Fibroblast of lung (primary cell): ENCODE results near the gene ATG4D. TPM values are rescaled to one million over a fixed set of nuclear protein-coding genes. Genes with fewer than 3 reads are reported as not detected.

Experiments
- DNase-seq, 2 donors: peaks; one replicate each; pipeline versions ENCODE4 v3.0.0 to v3.0.0-alpha.2; 2010; ENCODE audit warnings: low read depth in 2 of 2
- H2AFZ ChIP-seq: 2 replicates; pipeline ENCODE4 v1.5.1; 2012; ENCODE audit warnings: low read length, control low read depth, inconsistent platforms
- H3K27ac ChIP-seq: 2 replicates; pipeline ENCODE4 v1.5.1; 2011; ENCODE audit warnings: low read length, control low read depth; ENCODE audit not compliant: insufficient read depth
- H3K27me3 ChIP-seq: 2 replicates; pipeline ENCODE4 v1.5.1; 2011; ENCODE audit warnings: mild to moderate bottlenecking, low read length; ENCODE audit not compliant: control insufficient read depth, insufficient read depth
- H3K36me3 ChIP-seq: 2 replicates; pipeline ENCODE4 v1.5.1; 2011; ENCODE audit warnings: low read length; ENCODE audit not compliant: control insufficient read depth, insufficient read depth
- H3K4me1 ChIP-seq: 2 replicates; pipeline ENCODE4 v1.5.1; 2011; ENCODE audit warnings: low read length; ENCODE audit not compliant: control insufficient read depth, insufficient read depth; ENCODE audit errors: extremely low read depth
- H3K4me2 ChIP-seq: 2 replicates; pipeline ENCODE4 v1.5.1; 2011; ENCODE audit warnings: low read length, control low read depth; ENCODE audit not compliant: insufficient read depth; ENCODE audit errors: extremely low read depth
- H3K4me3 ChIP-seq, 4 experiments: fragments of 200-600 bp in 1 of 4; sonication (generic) in 1 of 4; replicated peaks in 1 of 4; 2 replicates each; pipeline ENCODE4 v1.5.1; 2011 to 2016; ENCODE audit warnings: low read length in 4 of 4, low read depth in 3 of 4, mild to moderate bottlenecking in 3 of 4, control low read depth in 2 of 4, inconsistent platforms in 1 of 4, mixed read lengths in 1 of 4; ENCODE audit not compliant: insufficient read depth in 1 of 4; ENCODE audit errors: control extremely low read depth in 1 of 4
- H3K79me2 ChIP-seq: 2 replicates; pipeline ENCODE4 v1.5.1; 2012; ENCODE audit warnings: mild to moderate bottlenecking, low read length, inconsistent platforms; ENCODE audit not compliant: control insufficient read depth, insufficient read depth
- H3K9ac ChIP-seq: 2 replicates; pipeline ENCODE4 v1.5.1; 2011; ENCODE audit warnings: mild to moderate bottlenecking, low read length, control low read depth; ENCODE audit not compliant: insufficient read depth
- H3K9me3 ChIP-seq: 2 replicates; pipeline ENCODE4 v1.5.1; 2012; ENCODE audit warnings: low read depth, low read length; ENCODE audit not compliant: control insufficient read depth, insufficient read depth
- H4K20me1 ChIP-seq: 2 replicates; pipeline ENCODE4 v1.5.1; 2011; ENCODE audit warnings: low read length; ENCODE audit not compliant: control insufficient read depth, insufficient read depth; ENCODE audit errors: extremely low read depth
- EZH2 ChIP-seq: IDR thresholded peaks from 2 replicates; pipeline ENCODE4 v1.5.1; 2012; ENCODE audit warnings: low read length, control low read depth, mild to moderate bottlenecking; ENCODE audit errors: missing control alignments
- polyA plus RNA-seq, 2 donors: library from polyadenylated mRNA; depleted of rRNA in 1 of 2; stranded (reverse) in 1 of 2; unstranded in 1 of 2; fragments of >200 nt; gene quantifications; 2 replicates each; pipeline ENCODE4 v1.2.1, GENCODE V29; 2011 to 2012; ENCODE audit warnings: missing spikeins in 1 of 2
- total RNA-seq: library from RNA; depleted of rRNA; stranded (reverse); fragments of >200 nt; gene quantifications from 2 replicates; pipeline ENCODE4 v1.2.1, GENCODE V29; 2014
- TF ChIP-seq, protein P1 (sequence below), 2 donors: IDR thresholded peaks in 1 of 2; conservative IDR thresholded peaks in 1 of 2; 1 replicate in 1 of 2; 2 replicates in 1 of 2; pipeline ENCODE4 v1.5.1; 2011 to 2012; ENCODE audit warnings: low read length in 2 of 2, control low read depth in 1 of 2, inconsistent platforms in 1 of 2, low read depth in 1 of 2, mild to moderate bottlenecking in 1 of 2

Gene ATG4D
- total and polyA plus RNA-seq, 2 donors (not counting 1 experiment from before 2014, with no cell fraction given), result 7.2 to 14.9 TPM

DNA sequence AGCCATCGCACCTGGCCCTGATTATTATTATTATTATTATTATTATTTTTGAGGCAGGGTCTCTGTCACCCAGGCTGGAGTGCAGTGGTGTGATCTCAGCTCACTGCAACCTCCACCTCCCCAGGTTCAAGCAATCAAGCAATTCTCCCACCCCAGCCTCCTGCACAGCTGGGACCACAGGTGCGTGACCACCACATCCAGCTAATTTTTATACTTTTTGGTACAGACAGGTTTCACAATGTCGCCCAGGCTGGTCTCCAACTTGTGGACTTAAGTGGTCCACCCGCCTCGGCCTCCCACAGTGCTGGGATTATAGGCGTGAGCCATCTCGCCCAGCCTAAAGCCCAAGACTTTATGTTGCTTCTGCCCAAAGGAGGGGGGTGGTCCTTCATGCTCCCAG lies 49.4 kb downstream of the ATG4D start:
- TF ChIP-seq, protein P1, sequence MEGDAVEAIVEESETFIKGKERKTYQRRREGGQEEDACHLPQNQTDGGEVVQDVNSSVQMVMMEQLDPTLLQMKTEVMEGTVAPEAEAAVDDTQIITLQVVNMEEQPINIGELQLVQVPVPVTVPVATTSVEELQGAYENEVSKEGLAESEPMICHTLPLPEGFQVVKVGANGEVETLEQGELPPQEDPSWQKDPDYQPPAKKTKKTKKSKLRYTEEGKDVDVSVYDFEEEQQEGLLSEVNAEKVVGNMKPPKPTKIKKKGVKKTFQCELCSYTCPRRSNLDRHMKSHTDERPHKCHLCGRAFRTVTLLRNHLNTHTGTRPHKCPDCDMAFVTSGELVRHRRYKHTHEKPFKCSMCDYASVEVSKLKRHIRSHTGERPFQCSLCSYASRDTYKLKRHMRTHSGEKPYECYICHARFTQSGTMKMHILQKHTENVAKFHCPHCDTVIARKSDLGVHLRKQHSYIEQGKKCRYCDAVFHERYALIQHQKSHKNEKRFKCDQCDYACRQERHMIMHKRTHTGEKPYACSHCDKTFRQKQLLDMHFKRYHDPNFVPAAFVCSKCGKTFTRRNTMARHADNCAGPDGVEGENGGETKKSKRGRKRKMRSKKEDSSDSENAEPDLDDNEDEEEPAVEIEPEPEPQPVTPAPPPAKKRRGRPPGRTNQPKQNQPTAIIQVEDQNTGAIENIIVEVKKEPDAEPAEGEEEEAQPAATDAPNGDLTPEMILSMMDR (conservative IDR thresholded peaks at IDR 0.05 in 1 of 2, IDR thresholded peaks at IDR 0.05 in 1 of 2; ENCODE audit: low read depth in 1 of 2, low read length in 2 of 2), result no peak
- no peak for TF ChIP-seq EZH2
- no peaks in the 10 kb centered on the region for H3K36me3 ChIP-seq
- H3K9ac ChIP-seq, result no peak overlapping the region
- DNase-seq, result no peak
- no peak overlapping the region for H3K27ac ChIP-seq
- H3K9me3 ChIP-seq, result no peaks in the 10 kb centered on the region
- no peak overlapping the region for H3K4me2 ChIP-seq
- H3K27me3 ChIP-seq, result no peaks in the 10 kb centered on the region
- H3K79me2 ChIP-seq, result no peaks in the 10 kb centered on the region
- H2AFZ ChIP-seq, result no peak overlapping the region
- H3K4me1 ChIP-seq, result no peaks in the 10 kb centered on the region
- no peak overlapping the region for H3K4me3 ChIP-seq
- H4K20me1 ChIP-seq, result no peaks in the 10 kb centered on the region

DNA sequence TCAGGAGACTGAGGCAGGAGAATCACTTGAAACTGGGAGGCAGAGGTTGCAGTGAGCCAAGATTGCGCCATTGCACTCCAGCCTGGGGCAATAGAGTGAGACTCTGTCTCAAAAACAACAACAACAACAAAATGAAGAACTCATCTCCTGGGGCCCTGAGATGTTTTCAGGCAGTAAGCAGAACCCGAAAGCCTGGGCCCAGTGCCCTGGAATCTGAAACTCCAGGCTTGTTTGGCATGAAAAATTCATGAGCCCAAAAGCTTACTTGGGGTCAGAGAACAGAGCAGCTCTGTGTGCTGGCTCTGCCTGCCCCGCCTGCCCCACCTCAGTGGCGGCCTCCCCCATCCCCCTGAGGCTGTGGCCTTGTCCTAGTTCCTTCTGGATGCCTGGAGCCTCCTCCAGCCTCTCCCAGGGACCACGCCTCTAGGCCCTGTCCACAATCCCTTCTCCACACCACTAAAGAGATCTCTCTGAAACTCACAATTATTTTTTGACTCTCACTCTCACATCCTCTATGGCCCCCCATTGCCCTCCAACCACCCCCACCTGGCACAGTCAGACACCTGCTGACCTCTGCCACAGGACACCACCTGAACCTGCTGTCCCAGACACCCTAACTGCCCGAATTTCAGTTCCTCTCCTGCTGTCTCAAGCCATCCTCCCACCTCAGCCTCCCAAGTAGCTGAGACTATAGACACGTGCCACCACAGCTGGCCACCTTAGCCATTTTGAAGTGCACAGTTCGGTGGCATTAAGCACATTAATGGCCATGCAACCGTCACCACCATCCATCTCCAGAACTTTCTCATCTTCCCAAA lies 50.3 kb downstream of the ATG4D start:
- Histone ChIP-seq H3K9me3 (no peaks in the 10 kb centered on the region), H3K4me2 (no peak overlapping the region), H4K20me1 (no peaks in the 10 kb centered on the region), H3K36me3 (no peaks in the 10 kb centered on the region), H3K9ac (no peak overlapping the region), H2AFZ (no peak overlapping the region), H3K4me1 (no peaks in the 10 kb centered on the region), H3K27me3 (no peaks in the 10 kb centered on the region), H3K79me2 (no peaks in the 10 kb centered on the region), H3K27ac (no peak overlapping the region), H3K4me3 (no peak overlapping the region)
- no peak for DNase-seq
- no peak for TF ChIP-seq EZH2
- TF ChIP-seq, protein P1 (conservative IDR thresholded peaks at IDR 0.05 in 1 of 2, IDR thresholded peaks at IDR 0.05 in 1 of 2; ENCODE audit: low read depth in 1 of 2, low read length in 2 of 2), result no peak

DNA sequence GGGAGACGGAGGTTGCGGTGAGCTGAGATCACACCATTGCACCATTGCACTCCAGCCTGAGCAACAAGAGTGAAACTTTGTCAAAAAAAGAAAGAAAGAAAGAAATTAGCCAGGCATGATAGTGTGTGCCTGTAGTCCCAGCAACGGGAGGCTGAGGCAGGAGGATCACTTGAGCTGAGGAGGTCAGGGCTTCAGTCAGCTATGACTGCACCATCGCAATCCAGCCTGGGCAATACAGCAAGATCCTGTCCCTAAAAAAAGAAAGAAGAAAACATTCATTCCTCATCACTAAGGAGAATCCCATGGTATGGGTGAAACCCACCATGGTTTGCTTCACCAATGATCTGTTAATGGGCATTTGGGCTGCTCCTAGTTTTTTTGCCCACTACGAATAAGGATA lies 56.4 kb downstream of the ATG4D start:
- no peak for TF ChIP-seq EZH2
- TF ChIP-seq, protein P1 (conservative IDR thresholded peaks at IDR 0.05 in 1 of 2, IDR thresholded peaks at IDR 0.05 in 1 of 2; ENCODE audit: low read depth in 1 of 2, low read length in 2 of 2), result no peak
- Histone ChIP-seq H3K27ac (no peak overlapping the region), H3K36me3 (no peaks in the 10 kb centered on the region), H3K9me3 (no peaks in the 10 kb centered on the region), H4K20me1 (no peaks in the 10 kb centered on the region), H3K4me1 (peaks cover 6% of the 10 kb centered on the region), H3K4me3 (no peak overlapping the region), H2AFZ (no peak overlapping the region), H3K4me2 (no peak overlapping the region), H3K79me2 (peaks cover 23% of the 10 kb centered on the region), H3K27me3 (peaks cover 5% of the 10 kb centered on the region), H3K9ac (no peak overlapping the region)
- DNase-seq, result no peak
